Measurements from ENCODE around the gene SLC35E4. TPM values are rescaled to one million over a fixed set of nuclear protein-coding genes. Genes with fewer than 3 reads are reported as not detected.
A peak's percentile ranks its signal among the peaks of the same experiment; 100 is the strongest.

Gene SLC35E4
- total RNA-seq, 2 donors from 2014 or later, result 0.99 to 3.4 TPM

- H3K4me3 ChIP-seq, result no peak overlapping the region
- peaks cover 18% of the 10 kb centered on the region for H3K4me1 ChIP-seq
- no peaks in the 10 kb centered on the region for H3K9me3 ChIP-seq
- intact Hi-C loops (cut with DNase I), result no loop called here
- no peak overlapping the region for H3K27ac ChIP-seq
- ATAC-seq (no peak), DNase-seq (no peak)
- TF ChIP-seq, protein P1, sequence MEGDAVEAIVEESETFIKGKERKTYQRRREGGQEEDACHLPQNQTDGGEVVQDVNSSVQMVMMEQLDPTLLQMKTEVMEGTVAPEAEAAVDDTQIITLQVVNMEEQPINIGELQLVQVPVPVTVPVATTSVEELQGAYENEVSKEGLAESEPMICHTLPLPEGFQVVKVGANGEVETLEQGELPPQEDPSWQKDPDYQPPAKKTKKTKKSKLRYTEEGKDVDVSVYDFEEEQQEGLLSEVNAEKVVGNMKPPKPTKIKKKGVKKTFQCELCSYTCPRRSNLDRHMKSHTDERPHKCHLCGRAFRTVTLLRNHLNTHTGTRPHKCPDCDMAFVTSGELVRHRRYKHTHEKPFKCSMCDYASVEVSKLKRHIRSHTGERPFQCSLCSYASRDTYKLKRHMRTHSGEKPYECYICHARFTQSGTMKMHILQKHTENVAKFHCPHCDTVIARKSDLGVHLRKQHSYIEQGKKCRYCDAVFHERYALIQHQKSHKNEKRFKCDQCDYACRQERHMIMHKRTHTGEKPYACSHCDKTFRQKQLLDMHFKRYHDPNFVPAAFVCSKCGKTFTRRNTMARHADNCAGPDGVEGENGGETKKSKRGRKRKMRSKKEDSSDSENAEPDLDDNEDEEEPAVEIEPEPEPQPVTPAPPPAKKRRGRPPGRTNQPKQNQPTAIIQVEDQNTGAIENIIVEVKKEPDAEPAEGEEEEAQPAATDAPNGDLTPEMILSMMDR (IDR thresholded peaks at IDR 0.05), result no peak
- no peak for TF ChIP-seq POLR2A (IDR thresholded peaks at IDR 0.05)
- 82 to 93% methylated on average over 4 of the region's 4 CpGs for WGBS, 2 donors
- no peaks in the 10 kb centered on the region for H3K27me3 ChIP-seq
- H3K36me3 ChIP-seq (replicated peaks in 1 of 2; ENCODE audit: insufficient read depth in 1 of 2, low read depth in 2 of 2), result no peaks in the 10 kb centered on the region
Observed at GRCh38 chr22:30665786-30666185, 30.2 kb downstream of the SLC35E4 start.

GRCh38 chr22:30667107-30667493 lies 31.5 kb downstream of the SLC35E4 start:
- TF ChIP-seq, protein P1 (IDR thresholded peaks at IDR 0.05), result no peak
- TF ChIP-seq POLR2A (IDR thresholded peaks at IDR 0.05), result no peak
- Histone ChIP-seq H3K27ac (peak overlapping the region in 3 of 4 donors; percentile 9 to 65 (median 59)), H3K27me3 (no peaks in the 10 kb centered on the region), H3K4me1 (peaks cover 18% of the 10 kb centered on the region), H3K9me3 (no peaks in the 10 kb centered on the region), H3K36me3 (replicated peaks in 1 of 2; ENCODE audit: insufficient read depth in 1 of 2, low read depth in 2 of 2) (no peaks in the 10 kb centered on the region), H3K4me3 (peak overlapping the region; percentile 47 to 51)
- ATAC-seq, result no peak
- intact Hi-C loops (cut with DNase I), result no loop called here
- DNase-seq, result peak in 2 of 4 donors; percentile 14 to 18
- 0% methylated on average over 18 of the region's 18 CpGs for WGBS, 2 donors

DNA sequence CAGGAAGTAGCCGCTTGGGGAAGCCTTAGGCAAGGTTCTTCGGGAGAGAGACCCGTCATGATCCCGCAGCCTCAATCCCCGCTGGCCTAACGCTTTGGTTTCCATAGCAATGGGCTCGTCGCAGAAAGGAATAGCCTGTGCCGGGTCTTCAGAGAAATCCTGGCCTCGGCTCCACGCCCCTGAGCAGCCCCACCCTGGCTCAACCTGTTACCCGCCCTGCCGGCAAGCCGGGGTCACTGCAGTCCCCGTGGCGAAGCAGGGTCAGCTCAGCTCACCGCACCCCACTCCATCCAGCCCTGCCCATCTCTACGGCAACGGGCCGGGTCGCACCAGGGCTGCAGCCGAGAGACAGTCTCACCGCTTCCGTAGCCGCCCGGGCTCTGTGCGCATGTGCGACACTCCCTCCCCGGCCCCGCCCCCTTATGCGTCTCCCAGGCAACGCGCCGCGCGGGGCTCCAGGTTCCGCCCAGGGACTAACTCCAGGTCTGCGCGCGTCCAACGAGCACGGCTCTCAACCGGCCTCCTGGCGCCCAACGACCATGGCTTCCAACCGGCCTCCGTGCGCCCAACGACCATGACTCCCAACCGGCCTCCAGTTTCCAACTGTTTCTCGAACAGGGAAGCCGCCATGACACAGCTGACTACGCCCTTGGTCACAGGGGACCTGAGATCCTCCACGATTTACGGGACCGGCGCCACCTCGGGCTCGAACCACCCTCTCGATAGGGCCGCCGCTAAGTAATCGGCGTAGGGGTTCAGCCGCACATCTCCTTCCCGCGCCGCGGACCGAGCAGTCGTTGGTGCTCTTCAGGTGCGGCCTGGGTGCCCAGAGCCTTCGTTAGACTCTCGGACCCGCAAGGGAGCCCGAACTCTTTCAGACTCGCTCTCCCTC lies 32.2 kb downstream of the SLC35E4 start, which contains the start of gene DUSP18:
TSS of gene DUSP18 (minus strand) at position 382 of the 892 bp plus-strand sequence. CDS start 3,872 bp downstream, outside the sequence.
- peak within 1 kb of the TSS; percentile 47 to 51 for H3K4me3 ChIP-seq
- H3K9me3 ChIP-seq, result no peaks in the 10 kb centered on the region
- TF ChIP-seq, protein P1 (IDR thresholded peaks at IDR 0.05), result peak in 4 of 7 experiments; percentile 24 to 45 (median 40)
- TF ChIP-seq POLR2A (IDR thresholded peaks at IDR 0.05), result peak; percentile 16 to 74 (median 74)
- peaks cover 18% of the 10 kb centered on the region for H3K4me1 ChIP-seq
- peak within 1 kb of the TSS in 3 of 4 donors; percentile 46 to 65 (median 59) for H3K27ac ChIP-seq
- intact Hi-C loops (cut with DNase I), result no loop called here
- WGBS, 2 donors, result 0% methylated on average over 10 to 77 of the region's 77 CpGs
- no peaks in the 10 kb centered on the region for H3K36me3 ChIP-seq (replicated peaks in 1 of 2; ENCODE audit: insufficient read depth in 1 of 2, low read depth in 2 of 2)
- no peaks in the 10 kb centered on the region for H3K27me3 ChIP-seq
- ATAC-seq (peak; percentile 99), DNase-seq (peak; percentile 94 to 96 (median 96))

GRCh38 chr22:30668386-30668710 lies 32.8 kb downstream of the SLC35E4 start:
- DNase-seq (no peak), ATAC-seq (no peak)
- Histone ChIP-seq H3K27ac (peak overlapping the region in 2 of 4 donors; percentile 59 to 65), H3K4me3 (peak overlapping the region; percentile 47 to 51), H3K27me3 (no peaks in the 10 kb centered on the region), H3K9me3 (no peaks in the 10 kb centered on the region), H3K36me3 (replicated peaks in 1 of 2; ENCODE audit: insufficient read depth in 1 of 2, low read depth in 2 of 2) (no peaks in the 10 kb centered on the region), H3K4me1 (peaks cover 18% of the 10 kb centered on the region)
- WGBS, 2 donors, result 16 to 30% methylated on average over 5 to 10 of the region's 10 CpGs
- intact Hi-C loops (cut with DNase I), result no loop called here
- TF ChIP-seq, protein P1 (IDR thresholded peaks at IDR 0.05), result no peak

Measured in body of pancreas (tissue), 4 donors.